GM21786 (cell line): ENCODE measurements around the gene NHS.

Source experiments
- ATAC-seq: cut with Tn5 transposase; IDR thresholded peaks from one replicate; pipeline ENCODE4 v1.9.1; 2021; ENCODE audit not compliant: unreplicated experiment

The NHS gene

DNA sequence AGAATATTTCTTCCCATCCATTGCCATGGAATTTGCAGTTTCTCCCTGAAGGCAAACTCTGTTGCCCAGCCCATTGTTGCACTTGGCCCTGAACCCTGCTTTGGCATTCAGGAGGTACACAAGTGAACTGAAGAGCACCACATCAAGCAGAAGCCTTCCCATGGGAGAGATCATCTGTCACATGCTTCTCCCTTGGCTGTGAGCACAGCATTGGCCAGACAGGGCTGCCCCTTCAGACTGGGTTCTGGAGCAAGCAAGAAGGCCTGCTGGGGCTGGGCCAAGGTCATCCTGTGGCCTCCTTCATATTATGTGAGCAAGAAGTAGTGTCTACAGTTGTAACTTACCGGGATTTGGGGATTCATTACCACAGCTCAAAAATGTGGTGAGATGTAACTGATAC is 385.0 kb downstream of the NHS start:
- ATAC-seq: no peak

DNA sequence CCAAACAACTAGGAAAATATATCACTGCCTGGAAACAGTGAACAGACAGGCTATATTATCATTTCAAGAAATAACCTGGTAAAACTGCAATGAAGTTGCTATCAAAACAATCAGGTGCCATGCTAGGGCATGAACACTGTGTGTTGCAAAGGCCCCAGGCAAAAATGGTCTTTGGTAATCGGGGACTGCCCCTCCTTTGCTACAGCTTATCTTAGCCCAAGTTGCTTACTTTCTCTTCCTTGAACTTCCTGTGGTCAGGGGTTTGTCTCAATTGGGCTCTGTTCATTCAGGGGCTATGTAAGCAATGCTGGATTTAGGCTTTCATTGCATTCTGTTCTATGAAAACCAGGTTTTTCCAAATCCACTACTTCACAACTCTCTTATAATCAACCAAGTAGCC is 392.7 kb downstream of the NHS start:
- ATAC-seq: no peak

DNA sequence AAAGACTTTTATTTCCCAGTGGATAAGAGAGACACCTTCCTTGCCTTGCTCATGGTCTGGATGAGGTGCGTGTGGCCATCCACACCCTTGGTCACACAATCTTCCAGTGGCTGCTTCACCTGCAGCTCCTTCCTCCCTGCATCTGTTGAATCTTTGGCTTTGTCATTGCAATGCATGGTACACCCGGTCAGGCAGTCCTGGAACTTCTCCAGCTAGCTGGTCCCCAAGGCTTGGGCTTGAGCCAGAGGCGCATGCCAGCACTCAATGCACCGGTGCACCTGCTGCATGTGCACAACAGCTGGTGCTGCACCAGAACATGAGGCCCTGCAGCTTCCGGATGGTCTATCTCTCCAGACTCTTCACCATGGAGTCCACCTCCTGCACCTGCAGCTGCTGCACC is 394.0 kb downstream of the NHS start:
- ATAC-seq: no peak

DNA sequence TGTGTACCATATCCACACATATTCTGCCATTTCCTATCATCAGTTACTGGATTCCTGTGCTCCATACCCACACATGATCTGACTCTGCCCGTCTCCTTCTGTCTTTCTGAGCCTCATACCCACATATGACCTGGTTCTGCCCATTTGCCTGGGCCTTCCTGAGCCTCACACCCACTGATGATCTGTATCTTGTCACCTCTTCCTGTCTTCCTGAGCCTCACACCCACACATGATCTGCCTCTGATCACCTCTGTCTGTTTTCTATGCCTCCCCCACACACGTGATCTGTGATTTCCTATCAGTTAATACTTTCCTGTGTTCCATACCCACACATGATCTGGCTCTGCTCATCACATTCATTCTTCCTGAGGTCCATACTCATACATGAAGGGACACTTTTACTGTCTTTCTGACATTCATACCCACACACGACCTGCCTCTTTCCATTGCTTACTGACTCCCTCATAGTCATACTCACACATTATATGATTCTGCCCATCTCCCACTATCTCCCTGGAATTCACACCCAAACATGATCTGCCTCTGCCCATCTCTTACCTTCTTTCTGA is 394.8 kb downstream of the NHS start:
- ATAC-seq: no peak

DNA sequence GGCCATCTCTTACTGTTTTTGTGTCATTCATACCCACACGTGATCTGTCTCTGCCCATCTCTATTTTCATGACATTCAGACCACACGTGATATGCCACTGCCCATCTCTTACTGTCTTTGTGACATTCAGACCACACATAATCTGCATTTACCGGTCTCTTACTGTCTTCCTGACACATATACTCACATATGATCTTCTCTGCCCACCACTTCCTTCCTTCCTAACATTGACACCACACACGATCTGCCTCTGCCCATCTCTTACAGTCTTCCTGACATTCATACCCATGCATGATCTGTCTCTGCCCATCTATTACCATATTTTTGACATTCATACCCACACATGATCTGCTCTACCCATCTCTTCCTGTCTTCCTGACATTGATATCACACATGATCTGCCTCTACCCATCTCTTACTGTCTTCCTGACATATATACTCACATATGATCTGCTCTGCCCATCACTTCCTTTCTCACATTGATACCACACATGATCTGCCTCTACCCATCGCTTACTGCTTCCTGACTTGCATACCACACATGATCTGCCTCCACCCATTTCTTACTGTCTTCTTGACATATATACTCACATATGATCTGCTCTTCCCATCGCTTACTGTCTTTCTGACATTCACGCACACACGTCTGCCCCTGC is 398.3 kb downstream of the NHS start:
- no peak for ATAC-seq

DNA sequence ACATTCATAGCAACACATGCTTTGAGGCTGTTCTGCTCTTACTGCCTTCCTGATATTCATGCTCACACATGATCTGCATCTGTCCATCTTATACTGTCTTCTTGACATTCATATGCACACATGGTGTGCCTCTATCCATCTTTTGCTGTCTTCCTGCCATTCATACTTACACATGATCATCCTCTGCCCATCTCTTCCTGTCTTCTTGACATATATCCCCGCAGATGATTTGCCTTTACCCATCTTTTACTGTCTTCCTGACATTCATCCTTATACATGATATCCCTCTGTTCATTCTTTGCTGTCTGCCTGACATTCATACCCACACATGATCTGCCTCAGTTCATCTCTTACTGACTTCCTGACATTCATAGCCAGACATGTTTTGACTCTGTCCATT is 399.1 kb downstream of the NHS start:
- no peak for ATAC-seq

DNA sequence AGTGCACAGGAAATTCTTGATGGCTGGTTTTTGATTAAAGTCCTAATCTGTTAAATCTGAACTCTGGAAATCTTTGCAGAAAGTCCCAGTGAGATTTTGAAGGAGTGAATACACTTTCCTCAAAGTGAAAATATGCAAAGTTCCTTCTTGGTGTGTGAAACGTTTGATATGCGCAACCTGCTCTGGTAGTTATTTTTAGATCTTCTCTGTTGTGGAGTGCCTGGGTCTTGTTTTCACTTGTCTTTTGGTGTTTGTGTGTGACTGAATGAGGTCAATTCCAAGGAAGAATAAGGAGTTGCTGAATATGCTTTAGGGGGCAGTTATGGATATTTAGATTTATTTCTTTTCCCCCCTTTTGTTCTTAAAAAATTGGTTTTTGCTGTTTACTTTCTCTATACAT is 404.0 kb downstream of the NHS start:
- ATAC-seq: no peak

DNA sequence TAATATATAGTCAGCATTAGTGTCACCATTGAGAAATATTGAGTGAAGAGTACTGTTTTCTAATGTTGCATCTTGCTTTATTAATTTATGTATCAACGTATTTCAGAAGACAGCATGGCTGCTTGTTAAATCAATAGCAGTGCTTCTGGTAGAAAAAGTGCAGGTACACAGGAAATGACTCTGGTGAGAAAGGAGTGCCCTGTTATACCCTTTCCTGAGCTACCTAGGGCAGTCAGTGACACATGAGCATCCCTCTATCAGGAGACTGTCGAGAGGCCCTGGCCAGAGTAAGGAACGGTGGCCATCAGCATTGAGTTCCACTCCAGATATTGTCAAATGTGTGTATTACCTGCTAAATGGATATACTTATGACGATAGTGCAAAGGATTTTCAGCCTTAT is 404.4 kb downstream of the NHS start:
- ATAC-seq: no peak
